HL-60 (cell line): ENCODE results near the gene ACSM4.

Source experiments
- POLR2AphosphoS5 ChIP-seq: IDR thresholded peaks from 2 replicates; pipeline ENCODE4 v1.6.1; 2012; ENCODE audit warnings: low read depth
- TF ChIP-seq, protein P1 (sequence below): IDR thresholded peaks from one replicate; pipeline ENCODE4 v1.5.1; 2011; ENCODE audit warnings: low read length, control low read depth, inconsistent platforms; ENCODE audit not compliant: insufficient read depth
- TF ChIP-seq, protein P2 (sequence below): IDR thresholded peaks from 2 replicates; pipeline ENCODE4 v1.6.1; 2012; ENCODE audit warnings: low read depth; ENCODE audit not compliant: insufficient replicate concordance

DNA sequence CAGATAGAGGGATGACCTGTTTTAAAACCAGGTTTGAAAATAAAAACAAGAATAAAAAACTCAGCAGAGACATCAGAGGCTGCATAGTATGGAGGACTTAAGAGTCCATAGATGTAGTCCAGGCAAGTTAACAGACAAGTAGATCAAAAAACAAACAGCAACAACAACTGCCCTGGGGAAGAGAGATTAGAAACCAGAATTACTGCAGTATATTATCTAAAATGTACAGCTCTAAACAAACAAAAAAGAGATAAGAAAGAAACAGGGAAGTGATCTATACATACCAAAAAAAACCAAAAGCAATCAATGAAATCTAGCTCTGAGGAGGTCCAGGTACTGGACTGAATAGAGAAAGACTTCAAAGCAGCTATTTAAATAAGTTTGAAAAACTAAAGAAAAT is 48.8 kb downstream of the ACSM4 start:
- TF ChIP-seq, protein P1, sequence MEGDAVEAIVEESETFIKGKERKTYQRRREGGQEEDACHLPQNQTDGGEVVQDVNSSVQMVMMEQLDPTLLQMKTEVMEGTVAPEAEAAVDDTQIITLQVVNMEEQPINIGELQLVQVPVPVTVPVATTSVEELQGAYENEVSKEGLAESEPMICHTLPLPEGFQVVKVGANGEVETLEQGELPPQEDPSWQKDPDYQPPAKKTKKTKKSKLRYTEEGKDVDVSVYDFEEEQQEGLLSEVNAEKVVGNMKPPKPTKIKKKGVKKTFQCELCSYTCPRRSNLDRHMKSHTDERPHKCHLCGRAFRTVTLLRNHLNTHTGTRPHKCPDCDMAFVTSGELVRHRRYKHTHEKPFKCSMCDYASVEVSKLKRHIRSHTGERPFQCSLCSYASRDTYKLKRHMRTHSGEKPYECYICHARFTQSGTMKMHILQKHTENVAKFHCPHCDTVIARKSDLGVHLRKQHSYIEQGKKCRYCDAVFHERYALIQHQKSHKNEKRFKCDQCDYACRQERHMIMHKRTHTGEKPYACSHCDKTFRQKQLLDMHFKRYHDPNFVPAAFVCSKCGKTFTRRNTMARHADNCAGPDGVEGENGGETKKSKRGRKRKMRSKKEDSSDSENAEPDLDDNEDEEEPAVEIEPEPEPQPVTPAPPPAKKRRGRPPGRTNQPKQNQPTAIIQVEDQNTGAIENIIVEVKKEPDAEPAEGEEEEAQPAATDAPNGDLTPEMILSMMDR = no peak
- no peak for TF ChIP-seq POLR2AphosphoS5
- TF ChIP-seq, protein P2, sequence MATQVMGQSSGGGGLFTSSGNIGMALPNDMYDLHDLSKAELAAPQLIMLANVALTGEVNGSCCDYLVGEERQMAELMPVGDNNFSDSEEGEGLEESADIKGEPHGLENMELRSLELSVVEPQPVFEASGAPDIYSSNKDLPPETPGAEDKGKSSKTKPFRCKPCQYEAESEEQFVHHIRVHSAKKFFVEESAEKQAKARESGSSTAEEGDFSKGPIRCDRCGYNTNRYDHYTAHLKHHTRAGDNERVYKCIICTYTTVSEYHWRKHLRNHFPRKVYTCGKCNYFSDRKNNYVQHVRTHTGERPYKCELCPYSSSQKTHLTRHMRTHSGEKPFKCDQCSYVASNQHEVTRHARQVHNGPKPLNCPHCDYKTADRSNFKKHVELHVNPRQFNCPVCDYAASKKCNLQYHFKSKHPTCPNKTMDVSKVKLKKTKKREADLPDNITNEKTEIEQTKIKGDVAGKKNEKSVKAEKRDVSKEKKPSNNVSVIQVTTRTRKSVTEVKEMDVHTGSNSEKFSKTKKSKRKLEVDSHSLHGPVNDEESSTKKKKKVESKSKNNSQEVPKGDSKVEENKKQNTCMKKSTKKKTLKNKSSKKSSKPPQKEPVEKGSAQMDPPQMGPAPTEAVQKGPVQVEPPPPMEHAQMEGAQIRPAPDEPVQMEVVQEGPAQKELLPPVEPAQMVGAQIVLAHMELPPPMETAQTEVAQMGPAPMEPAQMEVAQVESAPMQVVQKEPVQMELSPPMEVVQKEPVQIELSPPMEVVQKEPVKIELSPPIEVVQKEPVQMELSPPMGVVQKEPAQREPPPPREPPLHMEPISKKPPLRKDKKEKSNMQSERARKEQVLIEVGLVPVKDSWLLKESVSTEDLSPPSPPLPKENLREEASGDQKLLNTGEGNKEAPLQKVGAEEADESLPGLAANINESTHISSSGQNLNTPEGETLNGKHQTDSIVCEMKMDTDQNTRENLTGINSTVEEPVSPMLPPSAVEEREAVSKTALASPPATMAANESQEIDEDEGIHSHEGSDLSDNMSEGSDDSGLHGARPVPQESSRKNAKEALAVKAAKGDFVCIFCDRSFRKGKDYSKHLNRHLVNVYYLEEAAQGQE = no peak
